Hypothalamus (tissue), 51 donors: ENCODE measurements around the gene AWAT2.
"Not testable (repeated sequence)": the region's sequence is repeated elsewhere in the genome, so short reads cannot be mapped to it uniquely, and the experiment has no call there.

ENCODE experiments used
- DNase-seq, 51 donors: peaks; one replicate each; lab custom pipeline; 2025; lab: John Stamatoyannopoulos, UW

AWAT2 gene

GRCh38 chrX:70001708-70002341 is 47.9 kb downstream of the AWAT2 start:
- DNase-seq: no peak

DNA sequence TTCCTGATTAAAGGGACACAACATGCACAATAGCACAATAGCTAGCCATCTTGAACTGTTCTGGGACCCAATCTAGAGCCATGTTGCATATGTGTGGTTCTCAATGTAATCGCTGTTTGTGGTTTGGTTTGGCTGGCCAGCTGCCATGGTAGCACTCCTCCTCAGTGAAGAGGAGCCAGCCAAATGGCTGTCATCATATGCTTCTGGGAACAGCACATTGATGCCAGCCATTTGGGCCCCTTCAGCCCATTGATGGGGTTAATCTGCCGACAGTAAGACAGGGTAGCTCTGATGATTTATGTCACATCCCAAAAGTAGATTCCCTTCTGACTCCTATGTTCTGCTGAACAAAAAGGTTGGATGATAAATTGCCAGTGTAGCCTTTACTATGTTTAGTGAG is 48.5 kb downstream of the AWAT2 start:
- no peak for DNase-seq

DNA sequence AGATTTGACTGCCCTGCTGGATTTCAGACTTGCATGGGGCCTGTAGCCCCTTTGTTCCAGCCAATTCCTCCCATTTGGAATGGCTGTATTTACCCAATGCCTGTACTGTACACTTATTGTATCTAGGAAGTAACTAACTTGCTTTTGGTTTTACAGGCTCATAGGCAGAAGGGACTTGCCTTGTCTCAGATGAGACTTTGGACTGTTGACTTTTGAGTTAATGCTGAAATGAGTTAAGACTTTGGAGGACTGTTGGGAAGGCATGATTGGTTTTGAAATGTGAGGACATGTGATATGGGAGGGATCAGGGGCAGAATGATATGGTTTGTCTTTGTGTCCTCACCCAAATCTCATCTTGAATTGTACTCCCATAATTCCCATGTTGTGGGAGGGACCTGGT is 51.4 kb downstream of the AWAT2 start:
- not testable (repeated sequence) for DNase-seq

DNA sequence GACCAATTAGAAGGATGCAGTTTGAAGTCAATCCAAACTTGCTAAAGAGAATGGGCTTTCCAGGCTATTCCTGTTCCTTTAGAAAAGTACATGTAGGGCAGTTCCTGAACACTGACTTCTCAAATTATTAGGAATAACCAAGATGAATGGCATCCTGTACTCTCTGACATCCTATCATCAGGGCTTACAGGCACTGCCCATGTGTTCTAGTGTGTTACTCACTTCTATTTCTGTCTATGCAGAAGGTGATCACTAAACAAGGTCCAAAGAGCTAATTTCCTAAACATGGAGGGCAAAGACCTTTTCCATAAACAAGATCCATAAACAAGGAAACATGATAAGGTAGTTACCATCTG is 53.6 kb downstream of the AWAT2 start:
- no peak for DNase-seq

DNA sequence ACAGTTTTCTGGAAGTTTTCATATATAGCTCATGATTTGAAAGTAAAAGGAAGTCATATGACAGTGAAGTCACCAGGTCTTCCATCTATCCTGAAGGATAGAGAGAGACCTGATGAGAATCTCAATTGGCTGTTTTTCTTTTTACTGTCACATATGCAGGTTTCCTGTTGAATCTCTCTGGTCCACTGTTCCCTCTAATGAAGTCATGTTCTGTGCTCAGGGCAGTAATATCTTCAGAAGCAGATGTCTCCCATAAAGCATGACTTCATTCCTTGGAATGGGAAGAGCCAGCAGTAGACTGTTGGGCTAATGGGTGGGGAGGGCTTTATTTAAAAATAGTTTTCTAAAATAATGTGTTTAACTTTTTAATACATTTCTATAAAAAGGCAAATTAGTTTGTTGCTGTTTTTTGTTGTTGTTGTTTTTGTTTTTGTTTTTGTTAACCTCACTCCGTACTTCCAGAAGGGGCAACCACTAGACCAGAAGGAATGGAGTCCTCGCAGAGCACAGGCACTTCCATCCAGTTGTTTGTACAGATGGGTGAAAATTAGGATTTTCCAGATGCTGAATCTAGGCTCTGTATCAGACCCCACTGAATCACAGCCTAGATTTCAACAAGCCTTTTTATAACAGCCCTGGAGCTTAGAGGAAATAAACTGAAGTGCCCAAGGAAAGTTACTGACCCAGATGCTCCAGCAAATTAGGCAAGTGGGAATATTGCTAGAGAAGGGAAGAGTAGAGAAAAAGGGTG is 54.2 kb downstream of the AWAT2 start:
- DNase-seq: no peak

- DNase-seq: no peak
Measured at GRCh38 chrX:69993494-69993893, 56.2 kb downstream of the AWAT2 start.

GRCh38 chrX:69991685-69992084 is 58.1 kb downstream of the AWAT2 start:
- DNase-seq: no peak
